HepG2 (cell line): ENCODE measurements around the gene GUCY1A1. TPM values are rescaled to one million over a fixed set of nuclear protein-coding genes. Genes with fewer than 3 reads are reported as not detected.

Source experiments
- AGO2 ChIP-seq: fragments of 200-400 bp; formaldehyde crosslinking; optimal IDR thresholded peaks from 2 replicates; pipeline ENCODE3; 2017; ENCODE audit warnings: mild to moderate bottlenecking, low read depth, low read length, moderate library complexity
- AHR ChIP-seq: IDR thresholded peaks from 2 replicates; pipeline ENCODE4 v1.6.1; 2018; ENCODE audit warnings: missing genetic modification reagents, missing compliant biosample characterization
- BORCS8-MEF2B ChIP-seq: sonication (generic); formaldehyde crosslinking; IDR thresholded peaks from 2 replicates; pipeline ENCODE4 v1.8.0; 2022; ENCODE audit warnings: mild to moderate bottlenecking, missing genetic modification reagents
- ELF1 ChIP-seq: sonication (generic); formaldehyde crosslinking; IDR thresholded peaks from 2 replicates; pipeline ENCODE4 v1.4.0; 2020; ENCODE audit warnings: missing genetic modification reagents
- ELF4 ChIP-seq: sonication (generic); formaldehyde crosslinking; IDR thresholded peaks from 2 replicates; pipeline ENCODE4 v1.5.0; 2020; ENCODE audit warnings: missing genetic modification reagents, mild to moderate bottlenecking, moderate library complexity, borderline replicate concordance
- LBX2 ChIP-seq: sonication (generic); formaldehyde crosslinking; IDR thresholded peaks from 2 replicates; pipeline ENCODE4 v1.5.0; 2020; ENCODE audit warnings: missing genetic modification reagents, mild to moderate bottlenecking, borderline replicate concordance
- NFRKB ChIP-seq: fragments of 450-650 bp; IDR thresholded peaks from 2 replicates; pipeline ENCODE4 v1.6.1; 2017
- POGK ChIP-seq: sonication (generic); formaldehyde crosslinking; conservative IDR thresholded peaks from 2 replicates; pipeline ENCODE4 v1.8.0; 2022; ENCODE audit warnings: mild to moderate bottlenecking, moderate library complexity, missing genetic modification reagents
- SNAPC4 ChIP-seq: sonication (generic); formaldehyde crosslinking; IDR thresholded peaks from 2 replicates; pipeline ENCODE4 v1.4.0; 2020; ENCODE audit warnings: mild to moderate bottlenecking, missing genetic modification reagents
- THRA ChIP-seq: sonication (generic); formaldehyde crosslinking; IDR thresholded peaks from 2 replicates; pipeline ENCODE4 v1.4.0; 2020; ENCODE audit warnings: missing genetic modification reagents, borderline replicate concordance
- ZBED4 ChIP-seq: sonication (generic); formaldehyde crosslinking; IDR thresholded peaks from 2 replicates; pipeline ENCODE4 v1.4.0; 2020; ENCODE audit warnings: missing genetic modification reagents, borderline replicate concordance
- ZNF496 ChIP-seq: sonication (generic); formaldehyde crosslinking; IDR thresholded peaks from 2 replicates; pipeline ENCODE4 v1.8.1; 2023; ENCODE audit warnings: mild to moderate bottlenecking, moderate library complexity, missing genetic modification reagents; ENCODE audit not compliant: insufficient replicate concordance
- ZNF501 ChIP-seq: sonication (generic); formaldehyde crosslinking; IDR thresholded peaks from 2 replicates; pipeline ENCODE4 v1.5.1; 2020; ENCODE audit warnings: mild to moderate bottlenecking, moderate library complexity, missing genetic modification reagents
- ZNF510 ChIP-seq: sonication (generic); formaldehyde crosslinking; IDR thresholded peaks from 2 replicates; pipeline ENCODE4 v1.4.0; 2020; ENCODE audit warnings: low read depth, mild to moderate bottlenecking, missing genetic modification reagents
- ZNF614 ChIP-seq: IDR thresholded peaks from 2 replicates; pipeline ENCODE4 v1.6.1; 2018; ENCODE audit warnings: missing biosample characterization, missing genetic modification reagents, inconsistent platforms, borderline replicate concordance
- polyA plus RNA-seq, 8 experiments: library from polyadenylated mRNA; depleted of rRNA in 3 of 8; stranded (reverse) in 7 of 8; unstranded in 1 of 8; fragments of >200 nt; fragmentation: Illumina TruSeq in 4 of 8; extraction: Trizol in 4 of 8; gene quantifications; 2 replicates each; pipeline versions ENCODE4 v1.2.1 to v1.2.3, GENCODE V29; 2011 to 2016; ENCODE audit warnings: low read depth in 4 of 8, missing spikeins in 1 of 8, mixed read lengths in 1 of 8; ENCODE audit not compliant: insufficient read depth in 1 of 8
- total RNA-seq, 5 experiments: library from RNA; depleted of rRNA; stranded (reverse); fragments of >200 nt; fragmentation: Illumina TruSeq; extraction: Trizol; gene quantifications; 2 replicates each; pipeline ENCODE4 v1.2.3, GENCODE V29; 2016; ENCODE audit warnings: low read depth in 1 of 5

Gene GUCY1A1
- total and polyA plus RNA-seq, 2 of the 13 experiments (the other 11 are each of a cell fraction or from before 2014, with no cell fraction given): not detected

- TF ChIP-seq SNAPC4 (CRISPR knock-in tag): no peak
- no peak for TF ChIP-seq BORCS8-MEF2B (CRISPR knock-in tag)
- no peak for TF ChIP-seq LBX2 (CRISPR knock-in tag)
- TF ChIP-seq ELF1 (CRISPR knock-in tag): no peak
- no peak for TF ChIP-seq ZNF496 (CRISPR knock-in tag)
- no peak for TF ChIP-seq NFRKB
- no peak for TF ChIP-seq ZNF501 (CRISPR knock-in tag)
- no peak for TF ChIP-seq ZNF614 (CRISPR knock-in tag)
- TF ChIP-seq ZBED4 (CRISPR knock-in tag): no peak
- TF ChIP-seq THRA (CRISPR knock-in tag): no peak
- no peak for TF ChIP-seq AHR (CRISPR knock-in tag)
- TF ChIP-seq ZNF510 (CRISPR knock-in tag): no peak
- no peak for TF ChIP-seq POGK (CRISPR knock-in tag)
- no peak for TF ChIP-seq AGO2
- no peak for TF ChIP-seq ELF4 (CRISPR knock-in tag)
Observed at GRCh38 chr4:155624478-155624877, 42.2 kb upstream of the GUCY1A1 start (continued).
